SK-N-SH (cell line): Measurements from ENCODE around the gene DPM2. TPM values are rescaled to one million over a fixed set of nuclear protein-coding genes. Genes with fewer than 3 reads are reported as not detected.

Source experiments
- CTCF ChIA-PET: fragments of 300-600, 350-600 bp; formaldehyde crosslinking; extraction: SDS; loops from one replicate; lab custom pipeline; 2021; lab: Yijun Ruan, JAX
- POLR2A ChIA-PET: fragments of 350-600 bp; sonication (Branson Sonifier 250); formaldehyde crosslinking; extraction: SDS; loops from one replicate; lab custom pipeline; 2020; ENCODE audit warnings: antibody characterized with exemption, inconsistent platforms; lab: Yijun Ruan, JAX
- DNase-seq: peaks from one replicate; pipeline ENCODE4 v3.0.0; 2012
- H2AFZ ChIP-seq: fragments of 200-600 bp; sonication (generic); 2 replicates; pipeline ENCODE4 v1.8.1; 2016; ENCODE audit warnings: antibody characterized with exemption, mild to moderate bottlenecking, low read depth
- H3F3A ChIP-seq: fragments of 200-600 bp; sonication (generic); replicated peaks from 2 replicates; pipeline ENCODE3; 2016; ENCODE audit warnings: antibody characterized with exemption, mild to moderate bottlenecking; ENCODE audit not compliant: insufficient read depth
- H3K27ac ChIP-seq, 2 experiments: fragments of 200-500 bp in 1 of 2; fragments of 200-600 bp in 1 of 2; sonication (Bioruptor generic) in 1 of 2; sonication (generic), shearing (Covaris generic) in 1 of 2; 2 replicates each; pipeline versions ENCODE4 v1.5.1 to v1.6.1; 2014 to 2016; ENCODE audit warnings: low read depth in 2 of 2, inconsistent platforms in 1 of 2, low read length in 1 of 2, mild to moderate bottlenecking in 1 of 2, mixed read lengths in 1 of 2
- H3K27me3 ChIP-seq: fragments of 200-600 bp; sonication (generic), shearing (Covaris generic); 2 replicates; pipeline ENCODE4 v1.6.1; 2016; ENCODE audit warnings: mixed run types; ENCODE audit not compliant: insufficient read depth
- H3K36me3 ChIP-seq, 2 experiments: fragments of 200-500 bp in 1 of 2; fragments of 200-600 bp in 1 of 2; sonication (Bioruptor generic) in 1 of 2; sonication (generic) in 1 of 2; replicated peaks in 1 of 2; 2 replicates each; pipeline versions ENCODE3 to v1.5.1; 2014 to 2016; ENCODE audit warnings: low read length in 1 of 2, mild to moderate bottlenecking in 1 of 2; ENCODE audit not compliant: insufficient read depth in 2 of 2, control insufficient read depth in 1 of 2
- H3K4me1 ChIP-seq, 2 experiments: fragments of 200-500 bp in 1 of 2; fragments of 200-600 bp in 1 of 2; sonication (Bioruptor generic) in 1 of 2; sonication (generic), shearing (Covaris generic) in 1 of 2; 2 replicates each; pipeline versions ENCODE4 v1.5.1 to v1.6.1; 2014 to 2016; ENCODE audit warnings: low read depth in 1 of 2, low read length in 1 of 2, mixed run types in 1 of 2; ENCODE audit not compliant: insufficient read depth in 2 of 2, control insufficient read depth in 1 of 2
- H3K4me2 ChIP-seq: fragments of 200-600 bp; sonication (generic), shearing (Covaris generic); 2 replicates; pipeline ENCODE4 v1.6.1; 2017; ENCODE audit warnings: mixed run types
- H3K4me3 ChIP-seq, 2 experiments: fragments of 200-500 bp in 1 of 2; fragments of 200-600 bp in 1 of 2; sonication (Bioruptor generic) in 1 of 2; sonication (generic), shearing (Covaris generic) in 1 of 2; 2 replicates each; pipeline versions ENCODE4 v1.5.1 to v1.8.1; 2014 to 2016; ENCODE audit warnings: low read depth in 2 of 2, inconsistent platforms in 1 of 2, low read length in 1 of 2, mild to moderate bottlenecking in 1 of 2, mixed read lengths in 1 of 2, moderate library complexity in 1 of 2
- H3K79me2 ChIP-seq: fragments of 200-600 bp; sonication (generic); 2 replicates; pipeline ENCODE4 v1.8.1; 2017; ENCODE audit warnings: mild to moderate bottlenecking; ENCODE audit not compliant: insufficient read depth
- H3K9ac ChIP-seq: fragments of 200-600 bp; sonication (generic); 2 replicates; pipeline ENCODE4 v1.6.1; 2017; ENCODE audit warnings: mixed run types
- H3K9me2 ChIP-seq: fragments of 200-600 bp; sonication (generic); 2 replicates; pipeline ENCODE4 v1.6.1; 2017; ENCODE audit warnings: mixed run types
- H3K9me3 ChIP-seq: fragments of 200-600 bp; sonication (generic); 2 replicates; pipeline ENCODE4 v1.6.1; 2017; ENCODE audit warnings: mixed run types, mild to moderate bottlenecking, moderate library complexity
- H4K20me1 ChIP-seq: fragments of 200-600 bp; sonication (generic); 2 replicates; pipeline ENCODE4 v1.6.1; 2017; ENCODE audit warnings: mild to moderate bottlenecking, mixed run types; ENCODE audit not compliant: insufficient read depth
- CHD2 ChIP-seq: fragments of 150-350 bp; IDR thresholded peaks from 2 replicates; pipeline ENCODE4 v1.6.1; 2018; ENCODE audit warnings: low read length; ENCODE audit not compliant: partially characterized antibody
- ELF1 ChIP-seq: IDR thresholded peaks from 2 replicates; pipeline ENCODE4 v1.4.0; 2012
- EP300 ChIP-seq, 2 experiments: IDR thresholded peaks; 2 replicates each; pipeline versions ENCODE4 v1.4.0 to v1.6.1; 2012; ENCODE audit warnings: borderline replicate concordance in 1 of 2, low read depth in 1 of 2, low read length in 1 of 2
- GABPA ChIP-seq: IDR thresholded peaks from 2 replicates; pipeline ENCODE4 v1.4.0; 2012; ENCODE audit warnings: low read depth, mild to moderate bottlenecking
- GATA2 ChIP-seq: sonication (generic); formaldehyde crosslinking; IDR thresholded peaks from 2 replicates; pipeline ENCODE4 v1.5.0; 2020; ENCODE audit warnings: mild to moderate bottlenecking, missing genetic modification reagents
- MXI1 ChIP-seq: IDR thresholded peaks from 2 replicates; pipeline ENCODE4 v1.6.1; 2012; ENCODE audit warnings: mild to moderate bottlenecking, low read depth, low read length, improper control_type of control experiment
- POLR2AphosphoS5 ChIP-seq: IDR thresholded peaks from 2 replicates; pipeline ENCODE4 v1.6.1; 2012; ENCODE audit warnings: low read depth, low read length
- RCOR1 ChIP-seq: fragments of 150-350 bp; IDR thresholded peaks from 2 replicates; pipeline ENCODE4 v1.6.1; 2017; ENCODE audit warnings: antibody characterized with exemption, low read length
- SMC3 ChIP-seq: IDR thresholded peaks from 2 replicates; pipeline ENCODE4 v1.6.1; 2012; ENCODE audit warnings: low read depth, low read length, improper control_type of control experiment
- YY1 ChIP-seq: IDR thresholded peaks from 2 replicates; pipeline ENCODE4 v1.4.0; 2012; ENCODE audit warnings: low read depth, mild to moderate bottlenecking
- WGBS: methylation state at CpG from one replicate; pipeline ENCODE4 v1.1.6; 2017; ENCODE audit warnings: low lambda C conversion rate; 5-methylcytosine and 5-hydroxymethylcytosine counted together
- polyA plus RNA-seq, 3 experiments: library from polyadenylated mRNA; depleted of rRNA; stranded (reverse); fragments of >200 nt; gene quantifications; 2 replicates each; pipeline ENCODE4 v1.2.3, GENCODE V29; 2012
- TF ChIP-seq, protein P1 (sequence below): fragments of 150-350 bp; IDR thresholded peaks from 2 replicates; pipeline ENCODE4 v1.6.1; 2017; ENCODE audit warnings: antibody characterized with exemption, low read length, low read depth, borderline replicate concordance
- TF ChIP-seq, protein P2 (sequence below): IDR thresholded peaks from 2 replicates; pipeline ENCODE4 v1.6.1; 2012; ENCODE audit warnings: mild to moderate bottlenecking, low read depth, low read length, moderate library complexity
- TF ChIP-seq, protein P3 (sequence below): fragments of 200-600 bp; sonication (generic); IDR thresholded peaks from 2 replicates; pipeline ENCODE4 v1.6.1; 2017; ENCODE audit warnings: antibody characterized with exemption, mild to moderate bottlenecking, moderate library complexity

DPM2 gene
- polyA plus RNA-seq, 1 of the 3 experiments (the other 2 are of a cell fraction): 106 TPM

DNA sequence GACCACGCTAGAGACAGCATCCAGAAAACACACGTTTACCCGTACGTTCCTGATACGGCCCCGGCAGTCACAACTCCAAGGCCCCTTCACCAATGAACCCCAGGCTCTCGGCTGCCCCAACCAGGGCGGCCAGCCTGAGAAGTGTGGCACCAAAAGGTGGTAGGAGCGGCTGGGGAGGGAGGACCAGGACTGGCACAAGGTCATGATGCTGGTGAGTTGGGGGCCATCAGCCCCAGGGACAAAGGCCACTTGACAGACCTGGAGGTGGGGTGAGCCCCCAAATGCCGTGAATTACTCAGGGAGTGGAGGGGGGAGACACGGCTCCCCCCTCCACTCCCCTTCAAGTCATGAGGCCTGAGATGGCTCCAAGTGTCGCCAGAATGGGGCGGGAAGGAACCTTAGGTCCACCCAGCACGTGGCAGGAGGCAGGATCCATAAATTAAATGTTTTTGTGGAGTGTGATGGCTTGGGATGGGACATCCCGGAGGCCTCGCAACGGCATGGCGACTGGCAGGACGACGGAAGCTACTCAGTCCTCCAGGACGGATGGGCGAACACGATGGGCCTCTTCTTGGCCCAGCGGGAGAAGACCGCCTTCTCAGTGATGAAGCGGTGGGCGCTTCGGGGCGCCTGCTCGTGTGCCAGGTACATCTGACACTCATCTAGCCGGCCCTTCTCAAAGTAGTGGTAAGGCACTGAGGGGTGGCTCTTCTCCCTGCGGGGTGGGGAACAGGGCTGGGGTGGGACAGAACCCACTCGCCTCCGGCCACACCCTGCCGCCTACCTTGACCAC lies 29.6 kb downstream of the DPM2 start:
- ChIA-PET POLR2A (no interaction called here), CTCF (no interaction called here)
- peaks cover 0 to 15% of the 10 kb centered on the region in 2 experiments; a peak in 1 of 4 replicates for H3K4me1 ChIP-seq
- no peak overlapping the region for H3K27ac ChIP-seq
- no peaks in the 10 kb centered on the region for H3K79me2 ChIP-seq
- no peak overlapping the region for H3K9ac ChIP-seq
- H3K4me2 ChIP-seq: no peak overlapping the region
- DNase-seq: no peak
- H4K20me1 ChIP-seq: no peaks in the 10 kb centered on the region
- no peak overlapping the region for H3K4me3 ChIP-seq
- no peaks in the 10 kb centered on the region for H3K27me3 ChIP-seq
- H3K9me2 ChIP-seq: no peaks in the 10 kb centered on the region
- H3K9me3 ChIP-seq: no peaks in the 10 kb centered on the region
- TF ChIP-seq GABPA (no peak), EP300 (IDR thresholded peaks at IDR 0.05; ENCODE audit: borderline replicate concordance in 1 of 2, low read depth in 1 of 2, low read length in 1 of 2) (no peak), CHD2 (no peak), GATA2 (CRISPR knock-in tag) (no peak), YY1 (no peak), POLR2AphosphoS5 (no peak), MXI1 (no peak), SMC3 (no peak), ELF1 (no peak), RCOR1 (no peak)
- TF ChIP-seq, protein P1, sequence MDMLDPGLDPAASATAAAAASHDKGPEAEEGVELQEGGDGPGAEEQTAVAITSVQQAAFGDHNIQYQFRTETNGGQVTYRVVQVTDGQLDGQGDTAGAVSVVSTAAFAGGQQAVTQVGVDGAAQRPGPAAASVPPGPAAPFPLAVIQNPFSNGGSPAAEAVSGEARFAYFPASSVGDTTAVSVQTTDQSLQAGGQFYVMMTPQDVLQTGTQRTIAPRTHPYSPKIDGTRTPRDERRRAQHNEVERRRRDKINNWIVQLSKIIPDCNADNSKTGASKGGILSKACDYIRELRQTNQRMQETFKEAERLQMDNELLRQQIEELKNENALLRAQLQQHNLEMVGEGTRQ: no peak
- TF ChIP-seq, protein P2, sequence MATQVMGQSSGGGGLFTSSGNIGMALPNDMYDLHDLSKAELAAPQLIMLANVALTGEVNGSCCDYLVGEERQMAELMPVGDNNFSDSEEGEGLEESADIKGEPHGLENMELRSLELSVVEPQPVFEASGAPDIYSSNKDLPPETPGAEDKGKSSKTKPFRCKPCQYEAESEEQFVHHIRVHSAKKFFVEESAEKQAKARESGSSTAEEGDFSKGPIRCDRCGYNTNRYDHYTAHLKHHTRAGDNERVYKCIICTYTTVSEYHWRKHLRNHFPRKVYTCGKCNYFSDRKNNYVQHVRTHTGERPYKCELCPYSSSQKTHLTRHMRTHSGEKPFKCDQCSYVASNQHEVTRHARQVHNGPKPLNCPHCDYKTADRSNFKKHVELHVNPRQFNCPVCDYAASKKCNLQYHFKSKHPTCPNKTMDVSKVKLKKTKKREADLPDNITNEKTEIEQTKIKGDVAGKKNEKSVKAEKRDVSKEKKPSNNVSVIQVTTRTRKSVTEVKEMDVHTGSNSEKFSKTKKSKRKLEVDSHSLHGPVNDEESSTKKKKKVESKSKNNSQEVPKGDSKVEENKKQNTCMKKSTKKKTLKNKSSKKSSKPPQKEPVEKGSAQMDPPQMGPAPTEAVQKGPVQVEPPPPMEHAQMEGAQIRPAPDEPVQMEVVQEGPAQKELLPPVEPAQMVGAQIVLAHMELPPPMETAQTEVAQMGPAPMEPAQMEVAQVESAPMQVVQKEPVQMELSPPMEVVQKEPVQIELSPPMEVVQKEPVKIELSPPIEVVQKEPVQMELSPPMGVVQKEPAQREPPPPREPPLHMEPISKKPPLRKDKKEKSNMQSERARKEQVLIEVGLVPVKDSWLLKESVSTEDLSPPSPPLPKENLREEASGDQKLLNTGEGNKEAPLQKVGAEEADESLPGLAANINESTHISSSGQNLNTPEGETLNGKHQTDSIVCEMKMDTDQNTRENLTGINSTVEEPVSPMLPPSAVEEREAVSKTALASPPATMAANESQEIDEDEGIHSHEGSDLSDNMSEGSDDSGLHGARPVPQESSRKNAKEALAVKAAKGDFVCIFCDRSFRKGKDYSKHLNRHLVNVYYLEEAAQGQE: no peak
- TF ChIP-seq, protein P3, sequence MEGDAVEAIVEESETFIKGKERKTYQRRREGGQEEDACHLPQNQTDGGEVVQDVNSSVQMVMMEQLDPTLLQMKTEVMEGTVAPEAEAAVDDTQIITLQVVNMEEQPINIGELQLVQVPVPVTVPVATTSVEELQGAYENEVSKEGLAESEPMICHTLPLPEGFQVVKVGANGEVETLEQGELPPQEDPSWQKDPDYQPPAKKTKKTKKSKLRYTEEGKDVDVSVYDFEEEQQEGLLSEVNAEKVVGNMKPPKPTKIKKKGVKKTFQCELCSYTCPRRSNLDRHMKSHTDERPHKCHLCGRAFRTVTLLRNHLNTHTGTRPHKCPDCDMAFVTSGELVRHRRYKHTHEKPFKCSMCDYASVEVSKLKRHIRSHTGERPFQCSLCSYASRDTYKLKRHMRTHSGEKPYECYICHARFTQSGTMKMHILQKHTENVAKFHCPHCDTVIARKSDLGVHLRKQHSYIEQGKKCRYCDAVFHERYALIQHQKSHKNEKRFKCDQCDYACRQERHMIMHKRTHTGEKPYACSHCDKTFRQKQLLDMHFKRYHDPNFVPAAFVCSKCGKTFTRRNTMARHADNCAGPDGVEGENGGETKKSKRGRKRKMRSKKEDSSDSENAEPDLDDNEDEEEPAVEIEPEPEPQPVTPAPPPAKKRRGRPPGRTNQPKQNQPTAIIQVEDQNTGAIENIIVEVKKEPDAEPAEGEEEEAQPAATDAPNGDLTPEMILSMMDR: no peak
- no peaks in the 10 kb centered on the region for H3F3A ChIP-seq
- peaks cover 0 to 5% of the 10 kb centered on the region in 2 experiments for H3K36me3 ChIP-seq
- no peak overlapping the region for H2AFZ ChIP-seq
- WGBS: 91% methylated on average over 34 of the region's 35 CpGs
